Gastroesophageal sphincter (tissue), 3 donors: ENCODE data around the gene GPANK1.

Experiments
- CTCF ChIP-seq, 4 experiments: fragments of 200-600 bp in 2 of 4; fragments of 450-650 bp in 2 of 4; sonication (generic) in 1 of 4; IDR thresholded peaks; one replicate each; pipeline ENCODE4 v1.5.1; 2017 to 2019; ENCODE audit warnings: antibody characterized with exemption in 4 of 4, mild to moderate bottlenecking in 2 of 4, moderate library complexity in 2 of 4
- POLR2A ChIP-seq, 2 donors: fragments of 450-650 bp; IDR thresholded peaks; one replicate each; pipeline ENCODE4 v1.6.1; 2017; ENCODE audit warnings: antibody characterized with exemption in 2 of 2, mild to moderate bottlenecking in 2 of 2, moderate library complexity in 1 of 2

- TF ChIP-seq POLR2A (IDR thresholded peaks at IDR 0.05) = no peak
- no peak for TF ChIP-seq CTCF (IDR thresholded peaks at IDR 0.05)
Measured at GRCh38 chr6:31676904-31677303, 12.1 kb upstream of the GPANK1 start.
